Testis (tissue), 3 donors: ENCODE measurements around the gene CA7. TPM values are rescaled to one million over a fixed set of nuclear protein-coding genes. Genes with fewer than 3 reads are reported as not detected.
"Not testable (repeated sequence)": the region's sequence is repeated elsewhere in the genome, so short reads cannot be mapped to it uniquely, and the experiment has no call there.

Experiments
- DNase-seq: peaks from one replicate; pipeline ENCODE4 v3.0.0-alpha.2; 2019
- H3K27ac ChIP-seq, 2 donors: fragments of 200-600 bp; sonication (generic); one replicate each; pipeline ENCODE4 v1.5.1; 2019
- H3K27me3 ChIP-seq: fragments of 200-600 bp; sonication (generic); one replicate; pipeline ENCODE4 v1.5.1; 2019
- H3K36me3 ChIP-seq: fragments of 200-600 bp; sonication (generic); one replicate; pipeline ENCODE4 v1.5.1; 2017; ENCODE audit warnings: low read depth; ENCODE audit errors: missing control alignments
- H3K4me1 ChIP-seq: fragments of 200-600 bp; sonication (generic); one replicate; pipeline ENCODE4 v1.5.1; 2019
- H3K4me3 ChIP-seq, 2 donors: fragments of 200-600 bp; sonication (generic); one replicate each; pipeline ENCODE4 v1.5.1; 2017 to 2019
- H3K9me3 ChIP-seq: fragments of 200-600 bp; sonication (generic); one replicate; pipeline ENCODE4 v1.5.1; 2017
- CTCF ChIP-seq, 3 experiments: fragments of 450-650 bp in 2 of 3; fragments of 200-600 bp in 1 of 3; sonication (generic) in 1 of 3; IDR thresholded peaks; one replicate each; pipeline ENCODE4 v1.5.1; 2016 to 2019; ENCODE audit warnings: antibody characterized with exemption in 3 of 3, mild to moderate bottlenecking in 2 of 3, moderate library complexity in 1 of 3
- POLR2A ChIP-seq: fragments of 450-650 bp; IDR thresholded peaks from one replicate; pipeline ENCODE4 v1.6.1; 2017; ENCODE audit warnings: antibody characterized with exemption, mild to moderate bottlenecking, moderate library complexity
- WGBS, 2 donors: methylation state at CpG; one replicate each; pipeline ENCODE4 v1.1.5; 2018; 5-methylcytosine and 5-hydroxymethylcytosine counted together
- intact Hi-C: fragments of 100-400 bp; cut with DNase I; formaldehyde crosslinking; loops from one replicate; pipeline ENCODE4 v1.15.1; 2023; ENCODE audit warnings: low total_unique reads
- polyA plus RNA-seq: library from polyadenylated mRNA; stranded (reverse); fragments of 350-450 nt; fragmentation: Illumina TruSeq; extraction: RNeasy Lipid Tissue Mini Kit (QIAGEN cat#74804); gene quantifications from one replicate; pipeline ENCODE4 v1.2.3, GENCODE V29; 2014; ENCODE audit warnings: low read depth, low replicate concordance; ENCODE audit not compliant: insufficient read depth
- total RNA-seq, 2 donors: library from RNA; depleted of rRNA; stranded (reverse); fragments of >200 nt; gene quantifications; one replicate each; pipeline ENCODE4 v1.2.3, GENCODE V29; 2016

Gene CA7
- total and polyA plus RNA-seq, 3 donors from 2014 or later, result 1.2 to 1.9 (median 1.4) TPM

- intact Hi-C loops, result no loop called here
Observed at GRCh38 chr16:66891797-66892196, 47.6 kb downstream of the CA7 start.

GRCh38 chr16:66894055-66894454 lies 49.8 kb downstream of the CA7 start:
- H3K4me3 ChIP-seq, result no peak overlapping the region
- WGBS, 2 donors, result 88 to 90% methylated on average over 2 of the region's 2 CpGs
- peaks cover 13% of the 10 kb centered on the region for H3K4me1 ChIP-seq
- H3K36me3 ChIP-seq, result no peaks in the 10 kb centered on the region
- no peaks in the 10 kb centered on the region for H3K27me3 ChIP-seq
- no peak for DNase-seq
- TF ChIP-seq CTCF (IDR thresholded peaks at IDR 0.05) (no peak), POLR2A (no peak)
- no peaks in the 10 kb centered on the region for H3K9me3 ChIP-seq
- H3K27ac ChIP-seq, result no peak overlapping the region
- intact Hi-C loops, result no loop called here

More at GRCh38 chr16:66891797-66892196, 47.6 kb downstream of the CA7 start:
- TF ChIP-seq POLR2A, result no peak
- TF ChIP-seq CTCF (IDR thresholded peaks at IDR 0.05), result no peak
- Histone ChIP-seq H3K27me3 (no peaks in the 10 kb centered on the region), H3K4me3 (no peak overlapping the region), H3K9me3 (no peaks in the 10 kb centered on the region), H3K36me3 (no peaks in the 10 kb centered on the region), H3K4me1 (no peaks in the 10 kb centered on the region), H3K27ac (no peak overlapping the region)
- WGBS, 2 donors, result 94 to 100% methylated on average over 6 of the region's 6 CpGs
- no peak for DNase-seq

DNA sequence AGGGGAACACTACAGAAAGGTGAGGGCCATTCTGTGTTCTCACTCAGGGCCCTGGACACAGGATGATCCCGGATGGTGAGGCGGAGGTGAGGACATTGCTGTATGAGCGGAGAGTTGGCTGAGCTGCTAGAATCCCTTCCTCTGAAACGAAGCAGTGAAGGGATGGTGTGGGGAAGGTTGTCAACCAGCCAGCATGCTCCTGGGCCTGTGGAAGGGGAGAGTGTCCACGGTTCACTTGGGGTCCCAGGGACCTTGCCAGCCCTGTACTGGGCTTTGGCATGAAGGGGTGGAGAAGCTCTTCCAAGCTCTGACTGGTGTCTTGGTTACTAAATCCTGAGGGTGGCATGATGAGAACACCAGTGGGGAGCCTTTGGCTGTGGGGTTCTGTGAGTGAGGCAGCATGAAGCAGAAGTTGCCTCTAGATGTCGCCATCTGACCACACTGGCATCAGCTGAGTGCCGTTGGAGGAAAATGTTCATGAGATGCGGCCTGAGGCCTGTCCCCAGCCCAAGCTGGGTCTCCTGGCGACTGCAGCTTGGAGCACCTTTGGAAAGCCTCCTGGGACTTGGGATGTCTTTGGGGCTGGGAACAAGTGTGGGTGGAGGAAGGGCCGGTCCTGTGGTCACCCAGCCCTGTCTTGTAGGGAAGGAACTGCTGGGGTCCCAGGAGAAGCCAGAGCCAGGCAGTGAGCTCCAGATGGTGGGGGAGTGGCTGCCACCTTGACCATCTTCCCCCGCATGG lies 50.9 kb downstream of the CA7 start:
- DNase-seq, result peak; percentile 81
- Histone ChIP-seq H3K9me3 (no peaks in the 10 kb centered on the region), H3K27me3 (no peaks in the 10 kb centered on the region), H3K4me1 (peaks cover 24% of the 10 kb centered on the region), H3K4me3 (no peak overlapping the region), H3K36me3 (no peaks in the 10 kb centered on the region), H3K27ac (no peak overlapping the region)
- TF ChIP-seq POLR2A, result no peak
- TF ChIP-seq CTCF (IDR thresholded peaks at IDR 0.05), result peak; percentile 56 to 73 (median 57)
- intact Hi-C loops, result no loop called here
- WGBS, 2 donors, result 42 to 63% methylated on average over 9 to 11 of the region's 11 CpGs

- Histone ChIP-seq H3K27ac (no peak overlapping the region), H3K9me3 (no peaks in the 10 kb centered on the region), H3K4me3 (no peak overlapping the region), H3K4me1 (peaks cover 29% of the 10 kb centered on the region), H3K36me3 (no peaks in the 10 kb centered on the region), H3K27me3 (no peaks in the 10 kb centered on the region)
- TF ChIP-seq POLR2A, result no peak
- no peak for TF ChIP-seq CTCF (IDR thresholded peaks at IDR 0.05)
- intact Hi-C loops, result no loop called here
- DNase-seq, result no peak
- 74 to 87% methylated on average over 5 of the region's 5 CpGs for WGBS, 2 donors
Observed at GRCh38 chr16:66895689-66895979, 51.4 kb downstream of the CA7 start.

DNA sequence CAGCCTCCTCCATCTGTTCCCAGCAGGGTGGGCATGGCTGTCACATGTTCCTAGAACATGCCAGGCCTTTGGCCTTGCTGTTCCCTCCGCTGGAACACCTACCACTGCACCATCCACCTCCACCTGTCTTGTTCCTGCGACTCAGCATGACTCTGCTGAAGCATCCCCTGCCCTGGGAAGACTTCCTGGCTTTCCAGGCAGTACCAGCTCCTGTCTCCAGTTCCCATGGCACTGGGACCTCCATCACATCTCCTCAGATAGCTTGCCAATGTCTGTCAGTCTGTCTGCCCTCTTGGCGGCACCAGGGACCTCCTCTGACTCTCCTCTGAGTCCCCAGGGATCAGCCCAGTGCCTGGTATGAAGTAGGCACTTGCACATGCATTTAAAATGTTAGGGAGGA lies 51.8 kb downstream of the CA7 start:
- DNase-seq, result no peak
- Histone ChIP-seq H3K36me3 (no peaks in the 10 kb centered on the region), H3K27ac (no peak overlapping the region), H3K4me1 (peaks cover 32% of the 10 kb centered on the region), H3K27me3 (no peaks in the 10 kb centered on the region), H3K4me3 (no peak overlapping the region), H3K9me3 (no peaks in the 10 kb centered on the region)
- TF ChIP-seq POLR2A, result no peak
- no peak for TF ChIP-seq CTCF (IDR thresholded peaks at IDR 0.05)
- intact Hi-C loops, result no loop called here
- WGBS, 2 donors, result 100% methylated on average over 3 of the region's 3 CpGs

DNA sequence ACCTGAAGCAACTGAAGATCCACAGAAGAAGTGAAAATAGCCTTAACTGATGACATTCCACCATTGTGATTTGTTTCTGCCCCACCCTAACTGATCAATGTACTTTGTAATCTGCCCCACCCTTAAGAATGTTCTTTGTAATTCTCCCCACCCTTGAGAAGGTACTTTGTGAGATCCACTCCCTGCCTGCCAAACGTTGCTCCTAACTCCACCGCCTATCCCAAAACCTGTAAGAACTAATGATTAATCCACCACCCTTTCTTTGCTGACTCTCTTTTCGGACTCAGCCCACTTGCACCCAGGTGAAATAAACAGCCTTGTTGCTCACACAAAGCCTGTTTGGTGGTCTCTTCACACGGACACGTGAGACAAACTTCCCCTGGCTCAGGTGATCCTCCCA lies 52.5 kb downstream of the CA7 start:
- H3K9me3 ChIP-seq, intact Hi-C loops, H3K27ac ChIP-seq, H3K27me3 ChIP-seq, DNase-seq, H3K36me3 ChIP-seq, H3K4me3 ChIP-seq: not testable (repeated sequence)
- 77 to 82% methylated on average over 5 of the region's 5 CpGs for WGBS, 2 donors
- peaks cover 38% of the 10 kb centered on the region for H3K4me1 ChIP-seq
